H1 (cell line): ENCODE data around the gene MROH7.

Source experiments
- CEBPB ChIP-seq: IDR thresholded peaks from 2 replicates; pipeline ENCODE4 v1.6.1; 2012; ENCODE audit warnings: low read depth, low read length
- CHD2 ChIP-seq: IDR thresholded peaks from 2 replicates; pipeline ENCODE4 v1.6.1; 2012; ENCODE audit warnings: low read length, improper control_type of control experiment
- CREB1 ChIP-seq: IDR thresholded peaks from 2 replicates; pipeline ENCODE4 v1.6.1; 2012; ENCODE audit warnings: inconsistent platforms
- CTCF ChIP-seq, 3 experiments: IDR thresholded peaks; 1 replicate in 2 of 3; 2 replicates in 1 of 3; pipeline versions ENCODE4 v1.5.1 to v1.6.1; 2011; ENCODE audit warnings: low read length in 3 of 3, mild to moderate bottlenecking in 3 of 3, inconsistent platforms in 2 of 3, low read depth in 1 of 3, moderate library complexity in 1 of 3; ENCODE audit not compliant: insufficient read depth in 1 of 3; ENCODE audit errors: control extremely low read depth in 1 of 3
- EP300 ChIP-seq, 2 experiments: IDR thresholded peaks; 1 replicate in 1 of 2; 2 replicates in 1 of 2; pipeline ENCODE4 v1.6.1; 2011 to 2012; ENCODE audit warnings: low read depth in 2 of 2, low read length in 2 of 2, mild to moderate bottlenecking in 2 of 2, borderline replicate concordance in 1 of 2, inconsistent platforms in 1 of 2, moderate library complexity in 1 of 2
- KDM1A ChIP-seq: fragments of 200-600, 300-600 bp; sonication (generic); IDR thresholded peaks from 2 replicates; pipeline ENCODE4 v1.7.1; 2016; ENCODE audit warnings: mild to moderate bottlenecking, low read length, borderline replicate concordance
- MAX ChIP-seq: IDR thresholded peaks from 2 replicates; pipeline ENCODE4 v1.6.1; 2012; ENCODE audit warnings: inconsistent platforms
- POLR2A ChIP-seq, 2 experiments: IDR thresholded peaks; 1 replicate in 1 of 2; 2 replicates in 1 of 2; pipeline ENCODE4 v1.6.1; 2011; ENCODE audit warnings: low read depth in 2 of 2, low read length in 2 of 2, mild to moderate bottlenecking in 2 of 2; ENCODE audit errors: control extremely low read depth in 1 of 2
- RFX5 ChIP-seq: IDR thresholded peaks from 2 replicates; pipeline ENCODE4 v1.6.1; 2011; ENCODE audit warnings: low read depth, low read length, improper control_type of control experiment, borderline replicate concordance
- SIN3A ChIP-seq, 2 experiments: IDR thresholded peaks in 1 of 2; conservative IDR thresholded peaks in 1 of 2; 2 replicates each; pipeline ENCODE4 v1.6.1; 2011 to 2012; ENCODE audit warnings: low read length in 2 of 2, improper control_type of control experiment in 1 of 2, low read depth in 1 of 2, mild to moderate bottlenecking in 1 of 2
- SP4 ChIP-seq: IDR thresholded peaks from 2 replicates; pipeline ENCODE4 v1.6.1; 2012; ENCODE audit warnings: low read length, inconsistent platforms
- TEAD4 ChIP-seq: IDR thresholded peaks from 2 replicates; pipeline ENCODE4 v1.6.1; 2012; ENCODE audit warnings: low read depth, low read length, inconsistent platforms, mixed read lengths
- USF2 ChIP-seq: IDR thresholded peaks from 2 replicates; pipeline ENCODE4 v1.6.1; 2011; ENCODE audit warnings: low read length, improper control_type of control experiment
- YY1 ChIP-seq: IDR thresholded peaks from 2 replicates; pipeline ENCODE4 v1.6.1; 2011; ENCODE audit warnings: low read depth, mild to moderate bottlenecking, low read length

GRCh38 chr1:54653036-54653435 is 11.4 kb downstream of the MROH7 start:
- TF ChIP-seq CHD2, result no peak
- no peak for TF ChIP-seq KDM1A
- no peak for TF ChIP-seq EP300 (IDR thresholded peaks at IDR 0.05; ENCODE audit: borderline replicate concordance in 1 of 2, low read depth in 2 of 2, low read length in 2 of 2)
- TF ChIP-seq RFX5, result no peak
- TF ChIP-seq CTCF (IDR thresholded peaks at IDR 0.05; ENCODE audit: control extremely low read depth in 1 of 3, insufficient read depth in 1 of 3, low read depth in 1 of 3, low read length in 3 of 3), result no peak
- TF ChIP-seq YY1, result no peak
- TF ChIP-seq POLR2A (IDR thresholded peaks at IDR 0.05; ENCODE audit: control extremely low read depth in 1 of 2, low read depth in 2 of 2, low read length in 2 of 2), result no peak
- TF ChIP-seq MAX, result no peak
- TF ChIP-seq CREB1, result no peak
- no peak for TF ChIP-seq CEBPB
- TF ChIP-seq SP4, result no peak
- TF ChIP-seq TEAD4, result no peak
- TF ChIP-seq SIN3A (conservative IDR thresholded peaks at IDR 0.05 in 1 of 2, IDR thresholded peaks at IDR 0.05 in 1 of 2; ENCODE audit: low read depth in 1 of 2, low read length in 2 of 2), result no peak
- TF ChIP-seq USF2, result no peak
